GM12878 (cell line): ENCODE data around the gene COX17. TPM values are rescaled to one million over a fixed set of nuclear protein-coding genes. Genes with fewer than 3 reads are reported as not detected.

ENCODE experiments used
- ATAC-seq: fragments of 200-7000 bp; cut with Tn5 transposase; 3 replicates; pipeline ENCODE4 v1.9.1; 2020; ENCODE audit warnings: mild to moderate bottlenecking, moderate library complexity
- BruUV-seq: library from RNA; stranded (reverse); fragments of 400-500 nt; replicated peaks from 2 replicates; lab custom pipeline; 2021; lab: Mats Ljungman, UMichigan
- CTCF ChIA-PET: fragments of 300-600 bp; sonication (Branson Sonifier 250); formaldehyde crosslinking; extraction: SDS; loops from one replicate; lab custom pipeline; 2021; ENCODE audit warnings: inconsistent platforms; lab: Yijun Ruan, JAX
- POLR2A ChIA-PET: fragments of 350-600 bp; formaldehyde crosslinking; extraction: SDS; loops from one replicate; lab custom pipeline; 2021; ENCODE audit warnings: inconsistent platforms; lab: Charles Lee
- RAD21 ChIA-PET: fragments of 300-600 bp; sonication (Branson Sonifier 250); formaldehyde crosslinking; loops from one replicate; lab custom pipeline; 2023; ENCODE audit warnings: antibody characterized with exemption; ENCODE audit not compliant: unreplicated experiment; lab: Charles Lee
- SMC1A ChIA-PET: fragments of 300-600 bp; sonication (Branson Sonifier 250); formaldehyde crosslinking; loops from one replicate; lab custom pipeline; 2023; ENCODE audit not compliant: unreplicated experiment, uncharacterized antibody; lab: Charles Lee
- DNase-seq: peaks from one replicate; pipeline ENCODE4 v3.0.0-alpha.2; 2011; ENCODE audit warnings: low read depth, low spot score
- FAIRE-seq: peaks from 3 replicates; lab custom pipeline; 2011; peaks lifted over from hg19 to GRCh38; lab: Jason Lieb, UNC
- H2AFZ ChIP-seq: 2 replicates; pipeline ENCODE4 v1.6.0; 2011; ENCODE audit warnings: low read depth, low read length, control low read depth; ENCODE audit not compliant: control insufficient read depth
- H3K27ac ChIP-seq: 2 replicates; pipeline ENCODE4 v1.5.1; 2011; ENCODE audit warnings: control low read depth; ENCODE audit not compliant: control insufficient read depth, insufficient read depth
- H3K27me3 ChIP-seq, 2 experiments: replicated peaks in 1 of 2; 2 replicates each; pipeline versions ENCODE4 v1.6.0 to v1.6.1; 2011; ENCODE audit warnings: low read length in 1 of 2; ENCODE audit not compliant: control insufficient read depth in 2 of 2, insufficient read depth in 2 of 2
- H3K36me3 ChIP-seq, 2 experiments: 2 replicates each; pipeline ENCODE4 v1.5.1; 2011; ENCODE audit warnings: low read length in 1 of 2; ENCODE audit not compliant: control insufficient read depth in 2 of 2, insufficient read depth in 2 of 2
- H3K4me1 ChIP-seq: 2 replicates; pipeline ENCODE4 v1.6.1; 2011; ENCODE audit warnings: mild to moderate bottlenecking, low read length, moderate library complexity, mixed read lengths; ENCODE audit not compliant: control insufficient read depth, insufficient read depth
- H3K4me2 ChIP-seq: 2 replicates; pipeline ENCODE4 v1.6.0; 2011; ENCODE audit warnings: control low read depth; ENCODE audit not compliant: control insufficient read depth, insufficient read depth
- H3K4me3 ChIP-seq: fragments of 200-600 bp; sonication (generic); 2 replicates; pipeline ENCODE4 v1.5.1; 2016
- H3K79me2 ChIP-seq: 2 replicates; pipeline ENCODE4 v1.6.0; 2011; ENCODE audit warnings: low read length; ENCODE audit not compliant: control insufficient read depth, insufficient read depth
- H3K9ac ChIP-seq: 2 replicates; pipeline ENCODE4 v1.8.0; 2011; ENCODE audit warnings: low read length, control low read depth, mixed read lengths; ENCODE audit not compliant: control insufficient read depth, insufficient read depth
- H3K9me3 ChIP-seq: replicated peaks from 3 replicates; pipeline ENCODE4 v1.5.1; 2011; ENCODE audit warnings: mild to moderate bottlenecking, low read length; ENCODE audit not compliant: control insufficient read depth, insufficient read depth
- H4K20me1 ChIP-seq: 2 replicates; pipeline ENCODE4 v1.6.0; 2011; ENCODE audit not compliant: control insufficient read depth, insufficient read depth
- CBFB ChIP-seq: IDR thresholded peaks from 2 replicates; pipeline ENCODE4 v1.6.1; 2016; ENCODE audit warnings: antibody characterized with exemption, low read depth
- ESRRA ChIP-seq: IDR thresholded peaks from 2 replicates; pipeline ENCODE4 v1.6.1; 2012; ENCODE audit warnings: mild to moderate bottlenecking, low read length, improper control_type of control experiment
- GABPA ChIP-seq: IDR thresholded peaks from 2 replicates; pipeline ENCODE4 v1.6.1; 2014; ENCODE audit warnings: antibody characterized with exemption, low read depth, mild to moderate bottlenecking, inconsistent platforms
- IRF4 ChIP-seq: IDR thresholded peaks from 2 replicates; pipeline ENCODE4 v1.6.1; 2011; ENCODE audit warnings: low read depth, low read length
- JUND ChIP-seq: IDR thresholded peaks from 2 replicates; pipeline ENCODE4 v1.6.1; 2012; ENCODE audit warnings: low read depth, mild to moderate bottlenecking, low read length, improper control_type of control experiment, moderate library complexity
- KLF5 ChIP-seq: fragments of 450-650 bp; IDR thresholded peaks from 2 replicates; pipeline ENCODE4 v1.6.1; 2014; ENCODE audit warnings: mild to moderate bottlenecking; ENCODE audit not compliant: partially characterized antibody
- MEF2A ChIP-seq: IDR thresholded peaks from 2 replicates; pipeline ENCODE4 v1.6.1; 2011; ENCODE audit warnings: low read depth, mild to moderate bottlenecking, low read length, moderate library complexity; ENCODE audit not compliant: insufficient read depth
- MYC ChIP-seq: IDR thresholded peaks from 2 replicates; pipeline ENCODE4 v1.6.1; 2011; ENCODE audit warnings: mild to moderate bottlenecking, low read length, moderate library complexity, inconsistent platforms; ENCODE audit not compliant: insufficient read depth, insufficient replicate concordance, insufficient read length, severe bottlenecking
- NFXL1 ChIP-seq: fragments of 450-650 bp; IDR thresholded peaks from 2 replicates; pipeline ENCODE4 v1.6.1; 2017; ENCODE audit warnings: antibody characterized with exemption, mild to moderate bottlenecking, borderline replicate concordance
- NR2C1 ChIP-seq: fragments of 450-650 bp; IDR thresholded peaks from 2 replicates; pipeline ENCODE4 v1.6.1; 2017; ENCODE audit warnings: antibody characterized with exemption, mild to moderate bottlenecking, moderate library complexity
- NR2F1 ChIP-seq: fragments of 450-650 bp; conservative IDR thresholded peaks from 2 replicates; pipeline ENCODE4 v1.6.1; 2017; ENCODE audit warnings: mild to moderate bottlenecking
- POLR2AphosphoS5 ChIP-seq: IDR thresholded peaks from 2 replicates; pipeline ENCODE4 v1.6.1; 2011; ENCODE audit warnings: mild to moderate bottlenecking, low read length, inconsistent platforms
- RB1 ChIP-seq: fragments of 450-650 bp; formaldehyde crosslinking; IDR thresholded peaks from 2 replicates; pipeline ENCODE4 v1.6.1; 2017; ENCODE audit warnings: mild to moderate bottlenecking, borderline replicate concordance
- ZNF687 ChIP-seq: fragments of 450-650 bp; IDR thresholded peaks from 2 replicates; pipeline ENCODE4 v1.6.1; 2017; ENCODE audit warnings: mild to moderate bottlenecking, moderate library complexity
- WGBS: methylation state at CpG from one replicate; pipeline ENCODE4 v1.1.6; 2016; ENCODE audit warnings: low lambda C conversion rate; ENCODE audit not compliant: insufficient replicate concordance, insufficient coverage; ENCODE audit errors: missing lambda C conversion rate; 5-methylcytosine and 5-hydroxymethylcytosine counted together
- in situ Hi-C: fragments of 300-500 bp; cut with MboI; formaldehyde crosslinking; loops from 9 replicates; pipeline ENCODE4 v1.14.3; 2018; ENCODE audit warnings: mixed read lengths
- intact Hi-C: fragments of 100-400 bp; cut with micrococcal nuclease; formaldehyde crosslinking; loops from one replicate; pipeline ENCODE4 v1.14.2; 2022; ENCODE audit not compliant: unreplicated experiment
- polyA plus RNA-seq, 11 experiments: library from polyadenylated mRNA; depleted of rRNA in 4 of 11; unstranded in 6 of 11; stranded (reverse) in 5 of 11; fragments of >200 nt; fragmentation: Nextera tagmentation in 4 of 11; fragmentation: Illumina TruSeq in 1 of 11; extraction: Ambion mirVana in 4 of 11; extraction: Trizol in 1 of 11; gene quantifications; 1 replicate in 1 of 11; 2 replicates in 10 of 11; pipeline versions ENCODE4 v1.2.1 to v1.2.3, GENCODE V29; 2011 to 2016; ENCODE audit warnings: inconsistent platforms in 2 of 11, missing spikeins in 2 of 11, low read depth in 1 of 11
- total RNA-seq, 4 experiments: library from RNA; depleted of rRNA in 3 of 4; stranded (reverse); fragments of >200 nt in 3 of 4; fragmentation: Illumina TruSeq in 1 of 4; extraction: Trizol in 1 of 4; gene quantifications; 2 replicates each; pipeline versions ENCODE4 v1.2.1 to v1.2.3, GENCODE V29; 2013 to 2021

The COX17 gene
- total and polyA plus RNA-seq, 10 of the 15 experiments (the other 5 are each of a cell fraction or from before 2014, with no cell fraction given) = 111 to 717 (median 243) TPM

- TF ChIP-seq NFXL1 = no peak
Observed at GRCh38 chr3:119639494-119640350, 37.5 kb downstream of the COX17 start (continued).

DNA sequence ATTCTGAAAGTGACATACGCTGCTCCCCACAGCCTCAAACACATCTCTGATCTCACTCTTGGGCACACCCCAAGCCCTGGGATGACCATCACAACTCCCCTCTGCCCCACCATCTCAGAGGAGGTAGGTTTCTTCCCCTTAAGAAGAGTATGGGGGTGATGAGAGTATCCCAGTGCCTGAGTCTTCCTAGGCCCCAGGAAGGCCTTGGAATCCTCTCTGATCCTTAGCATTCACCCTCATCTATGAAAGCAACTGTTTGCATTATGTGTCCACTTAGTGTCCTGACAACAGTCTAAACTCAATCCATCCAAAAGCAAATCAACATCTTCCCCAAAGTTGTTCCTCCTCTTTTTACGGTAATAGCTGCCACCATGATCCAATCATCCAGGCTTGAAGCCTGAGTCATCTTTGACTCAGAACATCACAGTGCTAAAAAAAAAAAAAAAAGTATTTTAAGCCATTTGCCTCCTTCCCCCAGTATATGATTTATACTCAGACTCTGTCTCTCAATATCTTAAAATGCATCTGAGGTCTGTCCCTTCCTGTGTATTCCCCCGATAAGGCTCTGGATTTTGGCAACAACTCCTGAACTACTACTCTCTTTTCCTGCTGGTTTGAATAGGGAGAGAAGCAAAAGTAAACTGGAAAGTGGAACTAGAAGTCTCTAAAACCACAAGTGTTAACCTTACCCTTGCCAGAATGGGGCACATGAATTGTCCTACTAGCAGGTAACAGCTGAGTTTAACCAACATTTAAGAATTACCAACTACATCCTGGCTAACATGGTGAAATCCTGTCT lies 39.3 kb downstream of the COX17 start:
- FAIRE-seq (no peak), ATAC-seq (peak; percentile 62), DNase-seq (peak; percentile 82)
- peak overlapping the region; percentile 21; the same call in 1 of the 2 replicates for H3K4me3 ChIP-seq
- 19% methylated on average over 3 of the region's 3 CpGs for WGBS
- H3K27me3 ChIP-seq = no peaks in the 10 kb centered on the region
- peaks cover 0 to 2% of the 10 kb centered on the region in 2 experiments; a peak in 2 of 4 replicates for H3K36me3 ChIP-seq
- no peaks in the 10 kb centered on the region; the same call in 2 of the 3 replicates for H3K9me3 ChIP-seq
- POLR2A ChIA-PET = interaction anchor here (0.6 to 2.9 kb wide), 19 partner anchors 10 to 80 kb away, joined by 3 to 41 read pairs (median 5); partner anchors contain the start of gene COX17
- intact Hi-C loops (loop anchor here (1.0 to 2.0 kb wide), 4 partner anchors 25 to 76 kb away; no protein-coding TSS in a partner anchor), in situ Hi-C loops (no loop called here)
- RAD21 ChIA-PET = interaction anchor here (0.7 to 5.1 kb wide), 16 partner anchors 11 to 397 kb away, joined by 3 to 53 read pairs (median 8); partner anchors contain the start of genes B4GALT4, COX17 and PLA1A
- H3K79me2 ChIP-seq = no peaks in the 10 kb centered on the region
- TSS peak; percentile 93 for BruUV-seq
- peak overlapping the region; percentile 75 for H3K9ac ChIP-seq
- peak overlapping the region; percentile 56 for H2AFZ ChIP-seq
- peak overlapping the region; percentile 96 for H3K27ac ChIP-seq
- CTCF ChIA-PET = interaction anchor here (0.6 to 3.6 kb wide), 13 partner anchors 10 to 105 kb away, joined by 3 to 43 read pairs (median 5); no protein-coding TSS in a partner anchor
- H3K4me2 ChIP-seq = peak overlapping the region; percentile 65
- SMC1A ChIA-PET = interaction anchor here (0.7 to 5.0 kb wide), 11 partner anchors 9 to 59 kb away, joined by 3 to 87 read pairs (median 4); partner anchors contain the start of gene COX17
- no peaks in the 10 kb centered on the region for H4K20me1 ChIP-seq
- H3K4me1 ChIP-seq = peaks cover 37% of the 10 kb centered on the region
- TF ChIP-seq JUND = 0 out of 2 replicates have a peak, but pooled peaks have one; percentile 28
- TF ChIP-seq NR2C1 = no peak
- TF ChIP-seq ESRRA = no peak
- TF ChIP-seq GABPA = no peak
- no peak; the same call in 1 of the 2 replicates for TF ChIP-seq POLR2AphosphoS5
- TF ChIP-seq IRF4 = 0 out of 2 replicates have a peak, but pooled peaks have one; percentile 7
- TF ChIP-seq ZNF687 = peak; percentile 0
- TF ChIP-seq CBFB = peak; percentile 70; the same call in 1 of the 2 replicates
- no peak for TF ChIP-seq RB1
- TF ChIP-seq MEF2A = peak; percentile 52; the same call in 1 of the 2 replicates
- TF ChIP-seq NR2F1 = no peak
- TF ChIP-seq KLF5 = no peak
- no peak for TF ChIP-seq MYC
